ENCODE data around the gene OTP. TPM values are rescaled to one million over a fixed set of nuclear protein-coding genes. Genes with fewer than 3 reads are reported as not detected.

OTP gene
- not detected for total RNA-seq

DNA sequence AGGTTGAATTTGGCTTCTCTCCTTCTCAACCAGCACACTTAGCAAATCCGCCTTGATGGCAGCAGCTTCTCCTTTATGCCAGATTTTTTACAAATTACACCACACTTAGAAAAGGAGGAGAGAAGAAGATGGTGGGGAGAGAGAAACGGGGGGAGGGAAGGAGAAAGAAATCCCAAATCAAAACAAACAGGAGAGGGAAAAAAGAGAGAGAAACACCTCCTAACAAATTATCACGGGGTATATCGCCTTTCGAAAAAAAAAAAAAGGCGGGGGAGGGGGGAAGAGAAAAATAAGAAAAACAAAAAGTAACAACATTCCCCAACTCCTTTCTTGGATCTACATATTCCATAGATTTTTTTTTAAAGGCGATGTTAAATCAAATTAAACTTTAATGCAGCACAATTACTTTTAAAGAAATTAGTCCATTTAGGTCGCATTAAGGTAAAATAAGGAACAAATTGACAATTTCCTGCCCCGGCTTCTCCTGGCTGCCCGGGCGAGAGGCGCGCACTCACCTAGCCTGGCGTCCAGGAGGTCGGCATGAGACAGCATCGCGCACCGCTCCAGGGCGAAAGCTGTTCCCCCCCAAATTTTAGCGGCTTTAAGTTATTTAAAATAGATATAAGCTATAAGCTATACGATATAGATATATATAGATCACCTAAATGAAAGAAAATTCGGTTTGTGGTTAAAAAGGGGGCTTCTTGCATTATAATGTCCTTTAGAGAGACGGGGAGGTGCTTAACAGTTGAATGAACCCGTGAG, at the start of gene OTP:
TSS of gene OTP (minus strand) at position 716 of the 765 bp plus-strand sequence. CDS start at position 552, 164 bp downstream.
- H3K27ac Mint-ChIP-seq: no peak within 1 kb of the TSS
- peaks cover 1% of the 10 kb centered on the region for H3K9me3 Mint-ChIP-seq
- intact Hi-C loops (cut with micrococcal nuclease): loop anchor here (1.0 kb wide), 1 partner anchor 8 kb away; no protein-coding TSS in a partner anchor

GRCh38 chr5:77683171-77683732, 44.7 kb upstream of the OTP start:
- Mint-ChIP-seq H3K27me3 (ENCODE audit: low read depth) (no peaks in the 10 kb centered on the region), H3K4me1 (ENCODE audit: low read depth) (no peaks in the 10 kb centered on the region), H3K27ac (no peak overlapping the region), H3K9me3 (no peaks in the 10 kb centered on the region), H3K36me3 (ENCODE audit: low read depth) (peaks cover 2% of the 10 kb centered on the region), H3K4me3 (no peak overlapping the region)
- intact Hi-C loops (cut with micrococcal nuclease): no loop called here
- DNase-seq: no peak
- CTCF ChIA-PET: interaction anchor here (0.6 kb wide), 2 partner anchors 458 to 595 kb away, joined by 3 read pairs; no protein-coding TSS in a partner anchor

More for the DNA sequence above, at the start of gene OTP:
- H3K27me3 Mint-ChIP-seq (ENCODE audit: low read depth): peaks cover 67% of the 10 kb centered on the region
- peaks cover 4% of the 10 kb centered on the region for H3K36me3 Mint-ChIP-seq (ENCODE audit: low read depth)
- CTCF ChIA-PET: interaction anchor here (0.6 kb wide), 1 partner anchor 24 kb away, joined by 5 read pairs; no protein-coding TSS in a partner anchor
- H3K4me3 Mint-ChIP-seq: no peak within 1 kb of the TSS
- peaks cover 21% of the 10 kb centered on the region for H3K4me1 Mint-ChIP-seq (ENCODE audit: low read depth)
- DNase-seq: no peak

DNA sequence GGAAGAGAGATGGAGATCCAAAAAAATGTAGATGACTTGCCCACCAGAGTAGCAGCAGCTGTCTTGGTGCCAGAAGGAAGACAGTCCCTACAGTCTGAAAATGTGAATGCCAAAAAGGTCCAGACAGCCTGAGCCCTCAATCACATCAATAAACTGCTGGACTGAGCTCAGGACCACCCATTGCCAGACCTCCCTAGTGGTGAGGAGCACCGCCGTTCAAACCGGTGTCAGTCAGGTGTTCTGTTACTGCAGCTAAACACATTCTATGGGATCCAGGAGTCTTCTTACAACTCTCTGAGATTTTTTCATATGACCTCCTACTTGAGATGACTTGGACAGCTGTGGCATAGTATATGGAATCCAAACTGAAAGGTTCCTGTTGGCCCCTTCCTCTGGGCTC, 32.0 kb upstream of the OTP start:
- CTCF ChIA-PET: interaction anchor here (0.6 kb wide), 1 partner anchor 98 kb away, joined by 5 read pairs; no protein-coding TSS in a partner anchor
- H3K4me1 Mint-ChIP-seq (ENCODE audit: low read depth): no peaks in the 10 kb centered on the region
- no peak for DNase-seq
- intact Hi-C loops (cut with micrococcal nuclease): no loop called here
- H3K27me3 Mint-ChIP-seq (ENCODE audit: low read depth): peaks cover 26% of the 10 kb centered on the region
- H3K27ac Mint-ChIP-seq: no peak overlapping the region
- H3K36me3 Mint-ChIP-seq (ENCODE audit: low read depth): peaks cover 1% of the 10 kb centered on the region
- peaks cover 8% of the 10 kb centered on the region for H3K9me3 Mint-ChIP-seq
- no peak overlapping the region for H3K4me3 Mint-ChIP-seq

DNA sequence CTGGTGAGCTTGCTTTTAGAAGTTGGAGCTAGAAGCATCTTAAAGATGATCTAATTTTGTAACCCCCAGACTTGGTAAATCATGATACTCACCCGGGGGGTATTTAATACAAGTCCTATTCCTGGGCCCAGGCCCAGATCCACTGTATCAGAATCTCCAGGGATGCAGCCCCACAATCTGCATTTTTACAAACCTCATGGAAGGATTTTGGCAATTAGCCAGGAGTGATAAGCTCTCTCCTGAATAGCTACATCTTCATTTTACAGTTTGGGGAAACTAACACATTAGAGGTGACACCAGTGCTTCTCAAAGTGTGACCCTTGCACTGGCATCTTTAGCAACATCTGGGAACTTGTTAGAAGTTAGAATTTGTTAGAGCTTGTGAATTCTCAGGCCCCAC, 31.2 kb upstream of the OTP start:
- no peak for DNase-seq
- H3K4me1 Mint-ChIP-seq (ENCODE audit: low read depth): no peaks in the 10 kb centered on the region
- peaks cover 4% of the 10 kb centered on the region for H3K9me3 Mint-ChIP-seq
- H3K36me3 Mint-ChIP-seq (ENCODE audit: low read depth): no peaks in the 10 kb centered on the region
- no peak overlapping the region for H3K4me3 Mint-ChIP-seq
- H3K27me3 Mint-ChIP-seq (ENCODE audit: low read depth): peaks cover 22% of the 10 kb centered on the region
- intact Hi-C loops (cut with micrococcal nuclease): loop anchor here (10.0 kb wide), 1 partner anchor 295 kb away; no protein-coding TSS in a partner anchor
- no peak overlapping the region for H3K27ac Mint-ChIP-seq
- CTCF ChIA-PET: interaction anchor here (0.6 kb wide), 2 partner anchors 430 to 668 kb away, joined by 3 read pairs; no protein-coding TSS in a partner anchor

DNA sequence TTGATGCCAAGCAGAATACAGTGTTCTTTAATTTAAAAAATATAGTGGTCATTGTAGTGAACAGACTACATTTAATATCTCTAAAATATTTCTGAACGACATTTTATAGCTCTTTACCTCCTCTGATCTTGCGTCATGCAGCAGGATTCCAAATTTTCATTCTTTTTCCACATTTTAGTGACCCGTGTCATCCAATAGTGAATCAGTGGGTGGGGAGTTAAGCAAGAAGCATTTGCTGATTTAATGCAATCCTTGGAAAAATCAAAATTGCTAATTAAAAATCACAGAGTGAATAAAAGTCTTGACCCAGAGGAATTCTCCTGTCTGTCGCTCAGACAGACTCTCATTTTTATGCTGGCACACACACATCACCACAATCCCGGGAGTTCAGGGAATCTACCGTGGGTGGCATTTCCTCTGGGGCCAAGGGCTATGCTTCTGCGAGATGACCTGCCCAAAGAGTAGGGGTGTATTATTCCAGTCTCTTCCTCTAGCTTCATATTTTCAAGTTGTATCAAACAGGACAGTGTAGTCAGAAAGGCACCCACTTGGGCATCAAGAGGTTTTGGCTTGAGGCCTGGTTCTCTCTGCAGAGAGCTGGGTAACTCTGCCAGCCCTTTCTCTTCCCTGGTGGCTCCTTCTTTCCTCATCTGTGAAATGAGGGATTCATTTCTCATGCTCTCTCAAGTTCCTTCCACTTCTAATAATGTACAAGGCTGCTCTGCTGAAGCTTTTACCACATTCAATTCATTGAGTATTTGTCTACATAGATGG, 24.8 kb upstream of the OTP start:
- CTCF ChIA-PET: interaction anchor here (1.1 kb wide), 1 partner anchor 287 kb away, joined by 3 read pairs; no protein-coding TSS in a partner anchor
- intact Hi-C loops (cut with micrococcal nuclease): loop anchor here (2.0 to 10.0 kb wide), 2 partner anchors 114 to 288 kb away; partner anchors contain the start of gene TBCA
- DNase-seq: no peak
- no peak overlapping the region for H3K27ac Mint-ChIP-seq
- no peaks in the 10 kb centered on the region for H3K9me3 Mint-ChIP-seq
- H3K36me3 Mint-ChIP-seq (ENCODE audit: low read depth): no peaks in the 10 kb centered on the region
- H3K27me3 Mint-ChIP-seq (ENCODE audit: low read depth): peaks cover 27% of the 10 kb centered on the region
- no peak overlapping the region for H3K4me3 Mint-ChIP-seq
- H3K4me1 Mint-ChIP-seq (ENCODE audit: low read depth): peaks cover 15% of the 10 kb centered on the region

DNA sequence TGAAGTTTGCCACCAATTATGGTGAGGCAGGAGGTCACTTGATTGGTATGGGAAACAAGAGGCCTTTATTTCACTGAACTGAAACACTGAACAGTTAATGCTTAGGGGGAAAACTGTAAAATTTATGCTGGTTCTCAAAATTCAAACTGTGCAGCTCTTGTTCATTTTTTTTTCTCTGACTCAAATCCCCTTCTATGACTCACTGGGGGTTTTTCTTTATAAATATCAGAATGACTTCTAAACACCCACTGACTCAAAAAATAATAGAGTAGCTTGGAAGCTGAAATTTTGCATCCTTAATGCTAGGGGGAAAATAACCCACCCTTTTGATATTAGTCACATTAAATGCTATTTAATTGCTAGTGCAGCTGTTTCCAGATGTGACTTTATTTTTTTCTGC, 24.1 kb upstream of the OTP start:
- Mint-ChIP-seq H3K4me3 (no peak overlapping the region), H3K9me3 (no peaks in the 10 kb centered on the region), H3K4me1 (ENCODE audit: low read depth) (peaks cover 15% of the 10 kb centered on the region), H3K36me3 (ENCODE audit: low read depth) (no peaks in the 10 kb centered on the region), H3K27me3 (ENCODE audit: low read depth) (peaks cover 28% of the 10 kb centered on the region), H3K27ac (no peak overlapping the region)
- intact Hi-C loops (cut with micrococcal nuclease): loop anchor here (2.0 to 10.0 kb wide), 2 partner anchors 114 to 288 kb away; partner anchors contain the start of gene TBCA
- CTCF ChIA-PET: interaction anchor here (0.6 to 1.2 kb wide), 5 partner anchors 15 to 800 kb away, joined by 3 to 5 read pairs (median 3); no protein-coding TSS in a partner anchor
- no peak for DNase-seq

DNA sequence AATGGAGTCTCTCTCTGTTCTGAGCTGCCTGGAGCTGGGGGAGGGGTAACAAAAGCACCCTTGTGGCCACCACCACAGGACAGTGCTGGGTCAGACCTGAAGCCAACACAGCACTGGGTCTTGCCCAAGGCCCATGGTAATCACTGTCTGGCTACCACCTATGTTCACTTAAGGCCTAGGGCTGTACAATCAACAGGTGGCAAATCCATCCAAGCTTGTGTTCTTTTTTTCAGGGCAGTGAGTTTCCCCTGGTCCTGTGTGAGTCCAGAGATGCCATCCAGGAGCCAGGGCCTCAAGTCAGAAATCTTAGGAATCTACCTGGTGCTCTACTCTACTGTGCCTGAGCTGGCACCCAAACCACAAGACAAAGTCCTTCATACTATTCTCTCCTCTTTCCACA, 20.1 kb upstream of the OTP start:
- H3K4me1 Mint-ChIP-seq (ENCODE audit: low read depth): peaks cover 15% of the 10 kb centered on the region
- CTCF ChIA-PET: no interaction called here
- H3K27ac Mint-ChIP-seq: no peak overlapping the region
- H3K9me3 Mint-ChIP-seq: no peaks in the 10 kb centered on the region
- peaks cover 49% of the 10 kb centered on the region for H3K27me3 Mint-ChIP-seq (ENCODE audit: low read depth)
- H3K4me3 Mint-ChIP-seq: no peak overlapping the region
- DNase-seq: no peak
- intact Hi-C loops (cut with micrococcal nuclease): no loop called here
- no peaks in the 10 kb centered on the region for H3K36me3 Mint-ChIP-seq (ENCODE audit: low read depth)

DNA sequence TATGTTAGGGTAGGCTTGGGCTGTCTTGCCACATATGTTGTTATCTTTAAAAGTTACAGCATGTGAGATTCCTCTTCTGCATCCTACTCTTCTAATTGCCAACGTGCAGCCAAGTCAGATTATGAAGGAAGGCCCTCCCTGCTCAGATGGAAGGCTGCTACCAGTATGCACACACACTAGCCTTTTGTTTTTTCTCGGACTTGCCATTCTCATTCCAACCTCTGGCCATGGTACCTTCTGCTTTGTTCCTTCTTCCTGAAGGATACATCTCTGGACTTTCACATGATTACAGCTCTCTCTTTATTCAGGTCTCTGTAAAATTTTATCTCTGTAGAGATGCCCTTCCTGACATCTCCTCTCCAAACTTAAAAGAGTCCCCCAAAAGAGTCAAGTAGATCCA, 12.8 kb upstream of the OTP start:
- intact Hi-C loops (cut with micrococcal nuclease): no loop called here
- no peak overlapping the region for H3K27ac Mint-ChIP-seq

DNA sequence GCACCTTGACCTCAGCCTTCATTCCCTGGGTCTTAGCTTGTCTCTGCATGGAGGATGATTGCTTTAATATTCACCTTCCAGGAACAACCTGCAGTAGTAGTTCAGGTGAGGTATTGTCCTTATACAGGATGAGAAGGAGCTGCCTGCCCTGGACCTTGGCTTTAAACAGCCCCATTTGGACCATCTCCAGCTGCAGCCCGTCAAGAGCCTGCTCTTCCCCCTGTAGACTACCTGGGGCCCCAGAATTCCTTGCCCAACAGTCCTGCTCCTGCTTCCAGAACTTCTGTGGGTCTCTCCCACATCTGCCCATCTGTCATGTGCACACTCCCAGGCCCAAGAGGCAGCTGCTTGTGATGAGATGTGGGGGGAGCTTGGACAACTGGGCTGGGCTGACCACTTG, 12.2 kb upstream of the OTP start:
- no peak overlapping the region for H3K4me3 Mint-ChIP-seq
- intact Hi-C loops (cut with micrococcal nuclease): no loop called here
- no peak for DNase-seq
- peaks cover 56% of the 10 kb centered on the region for H3K27me3 Mint-ChIP-seq (ENCODE audit: low read depth)
- no peak overlapping the region for H3K27ac Mint-ChIP-seq
- H3K4me1 Mint-ChIP-seq (ENCODE audit: low read depth): no peaks in the 10 kb centered on the region
- no peaks in the 10 kb centered on the region for H3K9me3 Mint-ChIP-seq
- CTCF ChIA-PET: no interaction called here
- H3K36me3 Mint-ChIP-seq (ENCODE audit: low read depth): no peaks in the 10 kb centered on the region

More for the DNA sequence above, 12.8 kb upstream of the OTP start:
- Mint-ChIP-seq H3K9me3 (no peaks in the 10 kb centered on the region), H3K4me3 (no peak overlapping the region), H3K27me3 (ENCODE audit: low read depth) (peaks cover 52% of the 10 kb centered on the region), H3K4me1 (ENCODE audit: low read depth) (no peaks in the 10 kb centered on the region), H3K36me3 (ENCODE audit: low read depth) (no peaks in the 10 kb centered on the region)
- no peak for DNase-seq
- CTCF ChIA-PET: no interaction called here

DNA sequence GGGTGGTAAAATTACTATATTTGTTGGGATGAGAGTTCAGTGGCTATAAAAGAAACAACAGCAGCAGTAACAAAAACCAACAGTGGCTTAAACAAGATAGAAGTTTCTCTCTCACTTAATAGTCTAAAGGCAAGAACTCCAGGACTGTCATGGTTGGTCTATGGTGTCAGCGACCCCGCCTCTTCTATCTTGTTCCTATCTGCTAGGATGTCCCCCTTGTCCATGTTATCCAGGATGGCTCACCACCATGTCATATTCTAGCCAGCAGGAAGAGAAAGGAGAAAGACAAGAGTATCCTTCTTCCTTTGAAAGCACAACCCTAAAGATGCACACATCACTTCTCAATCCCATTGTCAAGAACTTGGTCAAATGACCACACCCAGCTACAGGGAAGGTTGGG, 11.3 kb upstream of the OTP start:
- intact Hi-C loops (cut with micrococcal nuclease): loop anchor here (5.0 kb wide), 1 partner anchor 203 kb away; no protein-coding TSS in a partner anchor
- DNase-seq: no peak
- Mint-ChIP-seq H3K27me3 (ENCODE audit: low read depth) (peaks cover 57% of the 10 kb centered on the region), H3K4me3 (no peak overlapping the region), H3K9me3 (no peaks in the 10 kb centered on the region), H3K4me1 (ENCODE audit: low read depth) (peaks cover 2% of the 10 kb centered on the region), H3K36me3 (ENCODE audit: low read depth) (no peaks in the 10 kb centered on the region), H3K27ac (no peak overlapping the region)
- CTCF ChIA-PET: no interaction called here

GRCh38 chr5:77645995-77646639, 7.6 kb upstream of the OTP start:
- H3K27me3 Mint-ChIP-seq (ENCODE audit: low read depth): peaks cover 72% of the 10 kb centered on the region
- H3K4me1 Mint-ChIP-seq (ENCODE audit: low read depth): peaks cover 16% of the 10 kb centered on the region
- H3K4me3 Mint-ChIP-seq: no peak overlapping the region
- H3K27ac Mint-ChIP-seq: no peak overlapping the region
- no peak for DNase-seq
- no peaks in the 10 kb centered on the region for H3K36me3 Mint-ChIP-seq (ENCODE audit: low read depth)
- H3K9me3 Mint-ChIP-seq: no peaks in the 10 kb centered on the region
- intact Hi-C loops (cut with micrococcal nuclease): loop anchor here (2.0 to 5.0 kb wide), 3 partner anchors 15 to 327 kb away; no protein-coding TSS in a partner anchor
- CTCF ChIA-PET: interaction anchor here (1.2 kb wide), 1 partner anchor 15 kb away, joined by 3 read pairs; no protein-coding TSS in a partner anchor
